HG02623 (cell line): Measurements from ENCODE around the gene SCT.

Experiments
- ATAC-seq: cut with Tn5 transposase; IDR thresholded peaks from one replicate; pipeline ENCODE4 v1.9.1; 2021; ENCODE audit warnings: moderate library complexity; ENCODE audit not compliant: unreplicated experiment

SCT gene

GRCh38 chr11:643849-644738 lies 17.1 kb upstream of the SCT start:
- no peak for ATAC-seq

GRCh38 chr11:643366-643765 lies 16.4 kb upstream of the SCT start:
- no peak for ATAC-seq

- no peak for ATAC-seq
Observed at GRCh38 chr11:641806-642370, 14.9 kb upstream of the SCT start.

- no peak for ATAC-seq
Observed at GRCh38 chr11:640021-640706, 13.2 kb upstream of the SCT start.

GRCh38 chr11:639332-639955 lies 12.5 kb upstream of the SCT start:
- no peak for ATAC-seq

- ATAC-seq = no peak
Observed at GRCh38 chr11:638631-639331, 11.8 kb upstream of the SCT start.

- no peak for ATAC-seq
Observed at GRCh38 chr11:637593-638521, 10.9 kb upstream of the SCT start.

- ATAC-seq = no peak
Observed at GRCh38 chr11:637333-637592, 10.3 kb upstream of the SCT start.

GRCh38 chr11:636511-637332 lies 9.7 kb upstream of the SCT start, which contains the start of gene DRD4:
Gene DRD4, plus strand, starts transcription at chr11:637269. Its CDS starts 36 bp downstream, at chr11:637305.
- ATAC-seq = no peak

- ATAC-seq = no peak
Observed at GRCh38 chr11:635945-636510, 9.0 kb upstream of the SCT start.

- ATAC-seq = no peak
Observed at GRCh38 chr11:630871-631270, 3.9 kb upstream of the SCT start.

GRCh38 chr11:629237-629583 lies 2.2 kb upstream of the SCT start:
- ATAC-seq = no peak

- no peak for ATAC-seq
Observed at GRCh38 chr11:628056-628455, 1.1 kb upstream of the SCT start.

- ATAC-seq = no peak
Observed at GRCh38 chr11:627308-627576, 261 bp upstream of the SCT start.

GRCh38 chr11:625636-626268 lies 1.2 kb downstream of the SCT start:
- no peak for ATAC-seq

- no peak for ATAC-seq
Observed at GRCh38 chr11:624705-625635, 2.0 kb downstream of the SCT start, which contains the start of gene CDHR5. Gene CDHR5, minus strand, starts transcription at chr11:624955. Its CDS starts 53 bp downstream, at chr11:624902.

GRCh38 chr11:623999-624704 lies 2.8 kb downstream of the SCT start:
- ATAC-seq = no peak
